NCI-H2196 (cell line): ENCODE results near the gene WASF3.
A peak's percentile ranks its signal among the peaks of the same experiment; 100 is the strongest.
"Not testable (repeated sequence)": the region's sequence is repeated elsewhere in the genome, so short reads cannot be mapped to it uniquely, and the experiment has no call there.

Experiments
- DNase-seq: peaks from one replicate; lab custom pipeline; 2025; ENCODE audit not compliant: unreplicated experiment; lab: John Stamatoyannopoulos, UW

The WASF3 gene

GRCh38 chr13:26709461-26709860 lies 152.0 kb downstream of the WASF3 start:
- no peak for DNase-seq

GRCh38 chr13:26710166-26710565 lies 152.7 kb downstream of the WASF3 start:
- no peak for DNase-seq

- no peak for DNase-seq
Measured at GRCh38 chr13:26711211-26711610, 153.7 kb downstream of the WASF3 start.

- no peak for DNase-seq
Measured at GRCh38 chr13:26713341-26713740, 155.9 kb downstream of the WASF3 start.

DNA sequence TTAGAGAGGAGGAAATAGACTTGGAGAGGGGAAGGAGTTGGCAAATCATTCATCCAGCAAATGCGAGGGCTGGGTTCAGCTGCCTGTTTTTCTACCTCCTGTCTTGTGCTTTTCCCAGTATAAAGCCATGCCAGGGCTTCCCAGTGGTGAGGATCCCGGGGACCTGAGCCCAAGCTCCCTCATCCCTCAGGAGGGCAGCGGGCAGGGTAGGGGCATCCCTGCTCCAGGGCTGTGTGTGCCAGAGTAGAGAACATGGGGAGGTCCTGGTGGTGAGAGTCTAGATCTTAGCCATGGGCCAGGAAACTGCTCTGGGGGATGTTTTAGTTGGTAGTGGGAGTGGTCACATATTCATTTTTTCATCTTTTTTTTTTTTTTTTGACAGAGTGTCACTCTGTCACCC lies 159.5 kb downstream of the WASF3 start:
- DNase-seq: no peak

DNA sequence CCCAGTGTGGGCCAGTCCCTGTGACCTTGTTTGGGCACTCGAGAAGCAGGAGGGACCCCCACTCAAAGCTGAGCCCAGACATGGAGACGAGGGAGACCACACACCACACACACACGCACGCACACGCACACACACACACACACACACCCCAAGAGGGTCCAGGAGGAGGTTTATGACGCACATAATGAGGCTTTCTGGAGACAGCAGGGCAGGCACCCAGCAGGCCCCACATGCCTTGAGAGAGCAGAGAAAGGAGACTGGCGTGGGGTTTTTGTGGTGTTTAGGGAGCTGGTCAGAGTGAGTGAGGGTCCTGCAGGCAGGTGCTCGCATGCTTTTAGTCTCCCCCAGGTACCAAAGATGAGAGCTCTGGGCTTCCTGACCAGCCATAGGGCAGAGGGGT lies 160.7 kb downstream of the WASF3 start:
- DNase-seq: no peak

- DNase-seq: no peak
Measured at GRCh38 chr13:26718872-26719271, 161.4 kb downstream of the WASF3 start.

DNA sequence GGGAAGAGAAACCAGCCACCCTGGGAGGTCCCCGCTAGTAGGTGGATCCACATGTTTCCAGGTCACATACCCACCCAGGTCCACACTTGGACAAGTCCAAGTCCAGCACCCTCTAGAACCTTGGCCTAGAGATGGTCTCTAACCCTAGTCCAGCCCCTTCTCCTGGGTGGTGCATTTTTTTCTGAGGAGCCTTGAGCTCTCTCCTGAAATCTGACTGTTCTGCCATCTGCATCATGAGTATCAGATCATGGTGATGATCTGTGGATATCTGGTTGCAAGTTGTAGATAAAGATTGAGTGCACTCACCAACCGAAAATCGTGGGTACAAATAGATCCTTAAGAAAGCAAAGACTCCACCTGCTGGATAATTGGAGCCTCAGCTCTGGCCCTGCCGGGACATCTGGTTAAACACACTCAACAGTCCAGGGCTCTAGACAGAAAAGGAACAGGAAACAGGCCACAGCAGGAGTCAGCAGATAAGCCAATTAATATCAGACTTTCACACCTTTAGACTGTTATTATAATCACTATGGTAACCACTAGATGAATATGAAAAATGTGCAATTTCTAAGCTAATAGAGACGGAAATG lies 162.0 kb downstream of the WASF3 start:
- DNase-seq: peak; percentile 8

GRCh38 chr13:26721251-26722121 lies 164.0 kb downstream of the WASF3 start:
- DNase-seq: no peak

- no peak for DNase-seq
Measured at GRCh38 chr13:26722321-26722720, 164.8 kb downstream of the WASF3 start.

GRCh38 chr13:26723620-26724019 lies 166.1 kb downstream of the WASF3 start:
- DNase-seq: not testable (repeated sequence)

- no peak for DNase-seq
Measured at GRCh38 chr13:26726684-26727083, 169.2 kb downstream of the WASF3 start.

DNA sequence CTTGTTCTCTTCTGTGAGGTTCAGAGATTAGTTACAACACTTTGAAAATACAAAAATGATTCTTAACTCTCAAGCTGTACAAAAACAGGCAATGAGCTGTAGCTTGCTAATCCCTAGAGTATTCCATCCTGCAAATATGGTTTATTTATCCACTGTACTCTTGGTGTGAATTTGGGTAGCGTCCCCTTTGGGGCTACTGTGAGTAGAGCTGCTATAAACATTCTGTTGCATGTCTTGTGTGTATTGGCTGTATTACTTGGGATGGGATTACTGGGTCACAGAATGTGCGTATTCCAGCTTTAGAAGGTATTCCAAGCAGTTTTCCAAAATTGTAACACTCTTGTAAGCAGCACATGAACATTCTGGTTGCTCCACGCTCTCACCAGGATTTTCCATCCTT lies 169.6 kb downstream of the WASF3 start:
- DNase-seq: no peak

DNA sequence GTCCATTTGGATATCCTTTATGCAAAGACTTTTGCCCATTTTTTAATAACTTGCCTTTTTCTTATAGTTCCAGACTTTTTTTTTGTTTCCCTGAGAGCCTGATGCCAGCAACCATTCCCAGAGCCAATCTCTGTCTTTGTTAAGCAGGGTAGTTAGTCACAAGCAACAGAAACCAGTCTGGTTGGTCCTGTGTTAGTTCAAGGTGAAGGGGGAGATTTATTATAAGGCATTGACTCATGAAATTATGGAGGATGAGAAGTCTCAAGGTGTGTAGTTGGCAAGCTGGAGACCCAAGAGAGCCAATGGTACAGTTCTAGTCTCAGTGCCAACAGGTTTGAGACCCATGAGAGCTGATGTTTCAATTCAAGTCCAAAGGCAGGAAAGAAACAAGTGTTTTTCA lies 170.2 kb downstream of the WASF3 start:
- no peak for DNase-seq

- no peak for DNase-seq
Measured at GRCh38 chr13:26735677-26736076, 178.2 kb downstream of the WASF3 start.
